ENCODE measurements around the gene ALDH4A1.
A peak's percentile ranks its signal among the peaks of the same experiment; 100 is the strongest.

Gene ALDH4A1

GRCh38 chr1:18918417-18918816 is 16.1 kb upstream of the ALDH4A1 start:
- Mint-ChIP-seq H3K4me1 (peaks cover 16% of the 10 kb centered on the region), H3K36me3 (no peaks in the 10 kb centered on the region), H3K27me3 (no peaks in the 10 kb centered on the region), H3K27ac (peak overlapping the region; percentile 80), H3K9me3 (no peaks in the 10 kb centered on the region), H3K4me3 (no peak overlapping the region)

DNA sequence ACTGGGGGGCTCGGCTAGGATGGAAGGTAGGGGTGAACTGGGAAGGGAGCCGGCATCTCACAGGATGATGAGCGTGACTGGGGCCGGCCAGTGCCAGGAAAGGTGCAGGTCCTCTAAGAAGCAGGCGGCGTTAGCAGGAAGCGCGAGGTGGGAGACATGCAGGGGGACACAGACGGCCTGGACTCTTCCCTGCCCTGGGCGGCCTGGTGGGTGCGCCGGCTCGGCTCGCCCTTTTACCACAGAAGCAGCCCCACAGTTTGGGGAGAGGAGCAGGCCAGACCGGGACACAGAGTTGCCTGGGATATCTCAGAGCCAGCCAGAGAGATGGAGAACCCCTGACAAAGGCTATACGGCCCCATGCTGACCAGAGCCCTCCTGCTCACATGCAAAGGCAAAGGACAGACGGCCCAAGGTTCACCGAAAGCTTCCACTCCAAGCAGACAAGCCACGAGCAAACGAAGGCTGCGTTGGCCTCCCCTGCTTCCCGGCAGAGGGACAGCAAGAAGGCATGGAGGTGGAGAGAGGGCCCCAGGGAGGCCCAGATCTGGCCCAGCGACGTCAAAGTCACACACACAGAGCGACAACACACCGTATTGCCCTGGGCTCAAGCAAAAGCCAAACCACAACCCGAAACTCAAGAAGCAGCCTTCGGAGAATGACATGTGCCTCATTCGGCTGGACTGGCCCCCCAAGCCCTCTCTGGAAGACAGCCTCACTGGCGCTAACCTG is 14.9 kb upstream of the ALDH4A1 start:
- H3K36me3 Mint-ChIP-seq: no peaks in the 10 kb centered on the region
- peaks cover 13% of the 10 kb centered on the region for H3K4me1 Mint-ChIP-seq
- no peaks in the 10 kb centered on the region for H3K9me3 Mint-ChIP-seq
- peak overlapping the region; percentile 65 for H3K27ac Mint-ChIP-seq
- no peak overlapping the region for H3K4me3 Mint-ChIP-seq
- H3K27me3 Mint-ChIP-seq: no peaks in the 10 kb centered on the region

- Mint-ChIP-seq H3K4me3 (no peak overlapping the region), H3K9me3 (no peaks in the 10 kb centered on the region), H3K36me3 (peaks cover 4% of the 10 kb centered on the region), H3K4me1 (peaks cover 9% of the 10 kb centered on the region), H3K27me3 (no peaks in the 10 kb centered on the region), H3K27ac (no peak overlapping the region)
These were observed 13.0 kb upstream of the ALDH4A1 start for GRCh38 chr1:18915341-18915740.

- no peak overlapping the region for H3K4me3 Mint-ChIP-seq
- H3K36me3 Mint-ChIP-seq: peaks cover 16% of the 10 kb centered on the region
- no peaks in the 10 kb centered on the region for H3K27me3 Mint-ChIP-seq
- H3K9me3 Mint-ChIP-seq: no peaks in the 10 kb centered on the region
- H3K27ac Mint-ChIP-seq: peak overlapping the region; percentile 35
- peaks cover 22% of the 10 kb centered on the region for H3K4me1 Mint-ChIP-seq
These were observed 10.9 kb upstream of the ALDH4A1 start for GRCh38 chr1:18913065-18913835.

DNA sequence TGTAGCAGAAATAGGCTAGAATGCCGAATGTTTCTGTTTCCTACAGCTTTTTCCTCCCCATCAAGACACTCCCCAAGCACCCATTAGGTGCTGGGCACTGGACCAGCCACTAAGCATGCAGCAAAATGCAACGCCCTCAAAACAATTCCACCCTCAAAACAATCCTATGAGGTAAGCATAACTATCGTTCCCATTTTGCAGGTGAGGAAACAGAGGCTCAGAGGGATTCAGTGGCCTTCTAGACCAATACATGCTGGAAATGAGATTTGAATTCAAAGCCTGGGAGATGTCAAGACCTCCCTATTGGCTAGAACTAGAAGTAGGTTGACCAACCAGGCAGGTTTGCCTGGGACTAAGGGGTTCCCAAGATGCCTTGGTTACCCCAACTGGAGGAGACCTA is 10.2 kb upstream of the ALDH4A1 start:
- H3K36me3 Mint-ChIP-seq: peaks cover 18% of the 10 kb centered on the region
- H3K4me3 Mint-ChIP-seq: no peak overlapping the region
- peaks cover 27% of the 10 kb centered on the region for H3K4me1 Mint-ChIP-seq
- H3K27me3 Mint-ChIP-seq: no peaks in the 10 kb centered on the region
- peak overlapping the region; percentile 51 for H3K27ac Mint-ChIP-seq
- H3K9me3 Mint-ChIP-seq: no peaks in the 10 kb centered on the region

DNA sequence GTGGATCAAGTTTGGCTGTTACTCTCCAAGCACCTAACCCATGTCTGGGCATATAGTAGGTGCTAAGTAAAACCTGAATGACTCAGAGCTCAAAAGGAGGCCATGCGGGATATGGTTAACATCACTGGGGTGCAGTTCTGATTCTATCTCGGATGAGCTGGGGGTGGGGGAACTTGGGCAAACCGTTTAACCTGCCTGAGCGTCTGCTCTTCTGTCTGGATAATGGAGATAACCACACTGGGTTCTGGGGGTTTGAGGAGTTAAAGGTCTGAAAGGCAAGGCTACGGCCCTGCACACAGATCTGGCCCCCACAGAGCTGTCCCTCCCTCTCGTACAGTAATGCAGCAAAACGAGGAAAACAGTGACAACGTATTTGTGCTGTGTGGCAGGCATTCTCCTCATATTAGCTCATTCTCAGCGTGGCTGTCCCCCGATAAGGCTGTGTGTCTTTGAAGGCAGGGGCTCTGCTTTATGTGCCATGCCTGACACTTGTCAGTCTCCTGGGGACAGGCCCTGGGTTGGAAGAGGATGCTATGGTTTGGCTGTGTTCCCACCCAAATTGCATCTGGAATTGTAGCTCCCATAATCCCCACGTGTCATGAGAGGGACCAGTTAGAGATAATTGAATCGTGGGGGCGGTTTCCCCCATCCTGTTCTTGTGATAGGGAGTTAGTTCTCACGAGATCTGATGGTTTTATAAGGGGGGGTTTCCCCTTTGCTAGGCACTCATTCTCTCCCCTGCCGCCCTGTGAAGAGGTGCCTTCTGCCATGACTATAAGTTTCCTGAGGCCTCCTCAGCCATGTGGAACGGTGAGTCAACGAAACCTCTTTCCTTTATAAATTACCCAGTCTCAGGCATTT is 6.8 kb upstream of the ALDH4A1 start:
- Mint-ChIP-seq H3K4me3 (no peak overlapping the region), H3K27me3 (no peaks in the 10 kb centered on the region), H3K36me3 (peaks cover 18% of the 10 kb centered on the region), H3K4me1 (peaks cover 30% of the 10 kb centered on the region), H3K27ac (peak overlapping the region; percentile 81), H3K9me3 (no peaks in the 10 kb centered on the region)

GRCh38 chr1:18907917-18908845 is 5.8 kb upstream of the ALDH4A1 start:
- peaks cover 36% of the 10 kb centered on the region for H3K4me1 Mint-ChIP-seq
- H3K27ac Mint-ChIP-seq: peak overlapping the region; percentile 68
- no peak overlapping the region for H3K4me3 Mint-ChIP-seq
- H3K9me3 Mint-ChIP-seq: no peaks in the 10 kb centered on the region
- H3K27me3 Mint-ChIP-seq: no peaks in the 10 kb centered on the region
- peaks cover 18% of the 10 kb centered on the region for H3K36me3 Mint-ChIP-seq

- Mint-ChIP-seq H3K36me3 (peaks cover 18% of the 10 kb centered on the region), H3K4me1 (peaks cover 32% of the 10 kb centered on the region), H3K27ac (peak overlapping the region; percentile 68), H3K4me3 (no peak overlapping the region), H3K27me3 (no peaks in the 10 kb centered on the region), H3K9me3 (no peaks in the 10 kb centered on the region)
These were observed 4.9 kb upstream of the ALDH4A1 start for GRCh38 chr1:18907021-18907916.

DNA sequence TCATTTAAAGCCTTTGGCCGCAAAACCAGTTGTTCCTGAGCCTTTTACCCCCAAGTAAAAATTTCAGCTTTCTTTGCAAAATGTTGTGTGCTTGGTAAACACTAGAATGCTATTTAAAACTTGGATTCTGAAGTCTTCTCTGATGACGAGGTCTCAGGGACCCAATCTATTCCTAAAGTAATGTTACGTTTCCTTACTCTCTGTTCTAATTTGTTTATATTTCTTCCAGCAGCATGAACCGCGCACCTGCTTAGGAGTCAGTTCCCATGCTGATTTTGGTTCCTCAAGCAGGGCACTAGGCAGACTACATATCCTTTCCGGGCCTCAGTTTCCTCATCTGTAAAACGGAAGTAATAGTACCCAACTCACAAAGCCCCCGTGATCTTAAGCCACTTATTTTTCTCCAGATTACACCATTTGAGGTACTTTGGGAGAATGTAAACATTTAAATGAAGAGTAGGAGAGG is 969 bp upstream of the ALDH4A1 start:
- no peaks in the 10 kb centered on the region for H3K27me3 Mint-ChIP-seq

GRCh38 chr1:18901952-18902522 is 318 bp downstream of the ALDH4A1 start:
- Mint-ChIP-seq H3K27me3 (no peaks in the 10 kb centered on the region), H3K36me3 (no peaks in the 10 kb centered on the region), H3K27ac (peak overlapping the region; percentile 89), H3K9me3 (no peaks in the 10 kb centered on the region), H3K4me1 (peaks cover 38% of the 10 kb centered on the region), H3K4me3 (peak overlapping the region; percentile 89)

More for the DNA sequence above, 969 bp upstream of the ALDH4A1 start:
- H3K4me1 Mint-ChIP-seq: peaks cover 44% of the 10 kb centered on the region
- no peaks in the 10 kb centered on the region for H3K9me3 Mint-ChIP-seq
- H3K4me3 Mint-ChIP-seq: peak overlapping the region; percentile 78
- no peak overlapping the region for H3K27ac Mint-ChIP-seq
- H3K36me3 Mint-ChIP-seq: peaks cover 2% of the 10 kb centered on the region

DNA sequence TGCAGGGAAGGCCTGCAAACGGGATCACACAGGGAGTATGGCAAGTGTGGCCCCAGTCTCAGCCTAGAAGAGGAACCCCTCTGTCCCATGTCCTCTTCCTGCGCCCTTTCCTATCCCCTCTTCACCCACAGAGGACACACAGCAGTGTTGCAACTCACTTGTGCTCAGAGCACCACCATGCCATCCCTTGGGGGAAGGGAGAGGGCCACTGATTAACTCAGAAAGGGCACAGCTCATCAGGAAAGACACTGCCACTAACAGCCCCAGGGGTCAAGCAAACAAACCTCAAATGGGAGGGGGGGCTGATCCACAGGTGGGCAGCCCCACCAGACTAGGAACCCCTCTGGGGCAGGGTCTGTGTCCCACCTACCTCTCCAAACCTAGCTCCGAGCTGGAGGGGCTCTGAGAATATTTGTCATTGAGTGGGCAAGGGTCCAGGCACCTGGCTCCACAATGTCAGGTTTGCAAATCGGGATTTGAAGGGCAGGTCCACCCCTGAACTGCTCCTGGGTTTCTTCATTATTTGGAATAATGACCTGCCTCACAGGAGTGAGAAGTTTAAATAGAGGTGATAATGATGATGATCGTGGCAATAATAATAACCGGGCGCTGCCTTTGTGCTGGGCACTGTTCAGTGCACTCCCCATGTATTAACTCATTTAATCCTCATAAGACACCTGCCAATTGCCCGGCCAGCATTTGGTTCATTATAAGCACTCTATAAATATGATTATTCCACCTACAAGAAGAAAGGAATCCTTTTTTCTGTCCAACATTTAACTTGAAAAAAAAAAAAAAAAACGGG is 1.0 kb downstream of the ALDH4A1 start:
- Mint-ChIP-seq H3K27ac (peak overlapping the region; percentile 89), H3K4me1 (peaks cover 35% of the 10 kb centered on the region), H3K36me3 (no peaks in the 10 kb centered on the region), H3K27me3 (no peaks in the 10 kb centered on the region), H3K4me3 (peak overlapping the region; percentile 89), H3K9me3 (no peaks in the 10 kb centered on the region)

DNA sequence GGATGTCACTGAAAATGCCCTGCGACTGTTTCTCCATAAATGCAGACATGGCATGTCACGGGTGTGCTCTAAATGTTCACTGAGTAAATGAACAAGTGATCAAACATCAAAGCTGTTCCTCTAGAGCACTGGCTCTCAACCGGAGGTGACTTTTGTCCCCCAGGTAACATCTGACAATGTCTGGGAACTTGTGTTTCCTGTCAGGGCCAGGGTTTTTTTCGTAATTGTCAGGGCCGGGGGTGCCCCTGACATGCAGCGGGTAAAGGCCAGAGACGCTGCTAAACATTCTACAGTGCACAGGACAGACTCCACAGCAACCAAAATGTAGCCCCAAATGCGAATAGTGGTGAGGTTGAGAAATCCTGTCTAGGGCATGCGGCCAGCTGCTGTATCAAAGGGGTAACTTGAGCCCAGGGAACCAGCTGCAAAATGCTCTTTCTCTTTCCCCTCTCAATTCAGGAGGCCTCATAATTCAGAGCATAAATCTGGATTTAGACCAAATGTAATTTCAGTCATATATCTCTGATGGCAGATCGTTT is 2.0 kb downstream of the ALDH4A1 start:
- peak overlapping the region; percentile 26 for H3K4me3 Mint-ChIP-seq
- peaks cover 35% of the 10 kb centered on the region for H3K4me1 Mint-ChIP-seq
- H3K27ac Mint-ChIP-seq: peak overlapping the region; percentile 35
- H3K27me3 Mint-ChIP-seq: no peaks in the 10 kb centered on the region
- no peaks in the 10 kb centered on the region for H3K9me3 Mint-ChIP-seq
- H3K36me3 Mint-ChIP-seq: no peaks in the 10 kb centered on the region

Measured in activated naive CD4-positive, alpha-beta T cell treated with anti-CD3 and anti-CD28 coated beads, Interleukin-2, amount 50 U/mL, for 24 hours (primary cell).